ENCODE measurements around the gene TRPM3.

- TF ChIP-seq ARID3A (IDR thresholded peaks at IDR 0.05; ENCODE audit: low read depth, low read length) (no peak), RFX3 (CRISPR knock-in tag; IDR thresholded peaks at IDR 0.05) (no peak), ZSCAN29 (CRISPR knock-in tag; conservative IDR thresholded peaks at IDR 0.05) (no peak), EZH2 (conservative IDR thresholded peaks at IDR 0.05; ENCODE audit: low read depth, low read length) (no peak), TARDBP (CRISPR knock-in tag; IDR thresholded peaks at IDR 0.05) (no peak), ZNF740 (CRISPR knock-in tag; IDR thresholded peaks at IDR 0.05) (no peak), U2AF2 (IDR thresholded peaks at IDR 0.05; ENCODE audit: low read depth, low read length) (no peak), NR2F2 (IDR thresholded peaks at IDR 0.05; ENCODE audit: borderline replicate concordance, low read depth) (no peak), HDAC6 (IDR thresholded peaks at IDR 0.05; ENCODE audit: low read depth, low read length) (no peak), NFE2L1 (CRISPR knock-in tag; IDR thresholded peaks at IDR 0.05; ENCODE audit: borderline replicate concordance) (no peak), MTF2 (CRISPR knock-in tag; IDR thresholded peaks at IDR 0.05; ENCODE audit: borderline replicate concordance) (no peak)
Measured at GRCh38 chr9:70500793-70501192, 620.6 kb downstream of the TRPM3 start.

Data from HepG2 (cell line).